ENCODE data around the gene AGBL1.

Gene AGBL1

DNA sequence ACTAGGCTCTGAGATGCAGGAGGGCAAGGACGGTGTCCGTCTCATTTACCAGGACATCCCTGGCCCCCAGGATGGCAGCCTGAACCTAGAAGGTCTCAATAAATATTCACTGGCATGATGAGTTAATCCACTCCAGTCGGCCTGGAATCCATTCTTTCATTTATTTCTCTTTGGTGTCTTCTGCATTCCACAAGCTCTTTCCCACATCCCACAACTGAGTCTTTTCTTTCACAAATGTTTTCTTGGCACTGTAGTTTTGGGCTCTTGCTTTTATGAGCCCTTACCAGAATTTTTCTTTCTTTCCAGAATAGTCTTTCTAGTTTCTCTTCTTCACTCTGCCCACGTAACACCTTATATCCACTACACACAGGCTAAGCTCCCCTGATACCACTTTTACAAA is 778.0 kb downstream of the AGBL1 start:
- no peak overlapping the region for H3K4me3 ChIP-seq (ENCODE audit: low read depth, low read length)
- DNase-seq (ENCODE audit: low read depth) = no peak
- TF ChIP-seq, protein P1, sequence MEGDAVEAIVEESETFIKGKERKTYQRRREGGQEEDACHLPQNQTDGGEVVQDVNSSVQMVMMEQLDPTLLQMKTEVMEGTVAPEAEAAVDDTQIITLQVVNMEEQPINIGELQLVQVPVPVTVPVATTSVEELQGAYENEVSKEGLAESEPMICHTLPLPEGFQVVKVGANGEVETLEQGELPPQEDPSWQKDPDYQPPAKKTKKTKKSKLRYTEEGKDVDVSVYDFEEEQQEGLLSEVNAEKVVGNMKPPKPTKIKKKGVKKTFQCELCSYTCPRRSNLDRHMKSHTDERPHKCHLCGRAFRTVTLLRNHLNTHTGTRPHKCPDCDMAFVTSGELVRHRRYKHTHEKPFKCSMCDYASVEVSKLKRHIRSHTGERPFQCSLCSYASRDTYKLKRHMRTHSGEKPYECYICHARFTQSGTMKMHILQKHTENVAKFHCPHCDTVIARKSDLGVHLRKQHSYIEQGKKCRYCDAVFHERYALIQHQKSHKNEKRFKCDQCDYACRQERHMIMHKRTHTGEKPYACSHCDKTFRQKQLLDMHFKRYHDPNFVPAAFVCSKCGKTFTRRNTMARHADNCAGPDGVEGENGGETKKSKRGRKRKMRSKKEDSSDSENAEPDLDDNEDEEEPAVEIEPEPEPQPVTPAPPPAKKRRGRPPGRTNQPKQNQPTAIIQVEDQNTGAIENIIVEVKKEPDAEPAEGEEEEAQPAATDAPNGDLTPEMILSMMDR (conservative IDR thresholded peaks at IDR 0.05; ENCODE audit: low read depth, low read length) = no peak

GRCh38 chr15:86863226-86863915 is 783.7 kb downstream of the AGBL1 start:
- TF ChIP-seq, protein P1 (conservative IDR thresholded peaks at IDR 0.05; ENCODE audit: low read depth, low read length) = no peak
- DNase-seq (ENCODE audit: low read depth) = peak; percentile 62
- no peak overlapping the region for H3K4me3 ChIP-seq (ENCODE audit: low read depth, low read length)

GRCh38 chr15:86865920-86866319 is 786.2 kb downstream of the AGBL1 start:
- DNase-seq (ENCODE audit: low read depth) = peak; percentile 5
- H3K4me3 ChIP-seq (ENCODE audit: low read depth, low read length) = no peak overlapping the region
- TF ChIP-seq, protein P1 (conservative IDR thresholded peaks at IDR 0.05; ENCODE audit: low read depth, low read length) = no peak

GRCh38 chr15:86870846-86871245 is 791.2 kb downstream of the AGBL1 start:
- H3K4me3 ChIP-seq (ENCODE audit: low read depth, low read length) = no peak overlapping the region
- no peak for DNase-seq (ENCODE audit: low read depth)
- TF ChIP-seq, protein P1 (conservative IDR thresholded peaks at IDR 0.05; ENCODE audit: low read depth, low read length) = no peak

GRCh38 chr15:86871964-86872363 is 792.3 kb downstream of the AGBL1 start:
- H3K4me3 ChIP-seq (ENCODE audit: low read depth, low read length) = no peak overlapping the region
- DNase-seq (ENCODE audit: low read depth) = no peak
- TF ChIP-seq, protein P1 (conservative IDR thresholded peaks at IDR 0.05; ENCODE audit: low read depth, low read length) = no peak

- H3K4me3 ChIP-seq (ENCODE audit: low read depth, low read length) = no peak overlapping the region
- TF ChIP-seq, protein P1 (conservative IDR thresholded peaks at IDR 0.05; ENCODE audit: low read depth, low read length) = no peak
- no peak for DNase-seq (ENCODE audit: low read depth)
Measured at GRCh38 chr15:86872782-86873181, 793.1 kb downstream of the AGBL1 start.

- DNase-seq (ENCODE audit: low read depth) = no peak
- TF ChIP-seq, protein P1 (conservative IDR thresholded peaks at IDR 0.05; ENCODE audit: low read depth, low read length) = no peak
- H3K4me3 ChIP-seq (ENCODE audit: low read depth, low read length) = no peak overlapping the region
Measured at GRCh38 chr15:86875067-86875466, 795.4 kb downstream of the AGBL1 start.

All from choroid plexus epithelial cell (primary cell).